ENCODE results near the gene CYP4A11.
"Not testable (repeated sequence)": the region's sequence is repeated elsewhere in the genome, so short reads cannot be mapped to it uniquely, and the experiment has no call there.

CYP4A11 gene, protein sequence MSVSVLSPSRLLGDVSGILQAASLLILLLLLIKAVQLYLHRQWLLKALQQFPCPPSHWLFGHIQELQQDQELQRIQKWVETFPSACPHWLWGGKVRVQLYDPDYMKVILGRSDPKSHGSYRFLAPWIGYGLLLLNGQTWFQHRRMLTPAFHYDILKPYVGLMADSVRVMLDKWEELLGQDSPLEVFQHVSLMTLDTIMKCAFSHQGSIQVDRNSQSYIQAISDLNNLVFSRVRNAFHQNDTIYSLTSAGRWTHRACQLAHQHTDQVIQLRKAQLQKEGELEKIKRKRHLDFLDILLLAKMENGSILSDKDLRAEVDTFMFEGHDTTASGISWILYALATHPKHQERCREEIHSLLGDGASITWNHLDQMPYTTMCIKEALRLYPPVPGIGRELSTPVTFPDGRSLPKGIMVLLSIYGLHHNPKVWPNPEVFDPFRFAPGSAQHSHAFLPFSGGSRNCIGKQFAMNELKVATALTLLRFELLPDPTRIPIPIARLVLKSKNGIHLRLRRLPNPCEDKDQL

DNA sequence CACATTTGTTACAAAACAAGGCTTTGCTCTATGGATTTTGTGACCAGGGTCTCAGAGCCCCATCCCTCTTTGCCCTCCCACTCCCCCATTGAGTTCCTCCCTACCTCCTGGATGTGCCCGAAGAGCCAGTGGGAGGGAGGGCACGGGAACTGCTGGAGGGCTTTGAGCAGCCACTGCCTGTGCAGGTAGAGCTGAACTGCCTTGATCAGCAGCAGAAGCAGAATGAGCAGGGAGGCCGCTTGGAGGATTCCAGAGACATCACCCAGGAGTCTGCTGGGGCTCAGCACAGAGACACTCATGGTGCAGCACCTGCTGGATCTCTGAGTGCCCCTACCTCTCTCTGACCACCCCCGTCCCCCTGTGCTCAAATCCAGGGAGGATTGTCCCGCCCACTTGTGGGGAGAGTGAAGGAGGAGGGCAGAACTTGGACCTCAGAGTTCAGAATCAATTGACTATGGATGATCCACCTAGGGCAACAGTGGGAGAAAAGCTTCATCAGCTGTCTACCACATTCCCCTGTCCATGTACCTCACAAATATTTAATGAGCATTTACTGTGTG, at the start of gene CYP4A11:
Gene CYP4A11 (minus strand): TSS at position 342 of the 560 bp plus-strand sequence. CDS start 43 bp downstream, at position 299.
- TF ChIP-seq, protein P1, sequence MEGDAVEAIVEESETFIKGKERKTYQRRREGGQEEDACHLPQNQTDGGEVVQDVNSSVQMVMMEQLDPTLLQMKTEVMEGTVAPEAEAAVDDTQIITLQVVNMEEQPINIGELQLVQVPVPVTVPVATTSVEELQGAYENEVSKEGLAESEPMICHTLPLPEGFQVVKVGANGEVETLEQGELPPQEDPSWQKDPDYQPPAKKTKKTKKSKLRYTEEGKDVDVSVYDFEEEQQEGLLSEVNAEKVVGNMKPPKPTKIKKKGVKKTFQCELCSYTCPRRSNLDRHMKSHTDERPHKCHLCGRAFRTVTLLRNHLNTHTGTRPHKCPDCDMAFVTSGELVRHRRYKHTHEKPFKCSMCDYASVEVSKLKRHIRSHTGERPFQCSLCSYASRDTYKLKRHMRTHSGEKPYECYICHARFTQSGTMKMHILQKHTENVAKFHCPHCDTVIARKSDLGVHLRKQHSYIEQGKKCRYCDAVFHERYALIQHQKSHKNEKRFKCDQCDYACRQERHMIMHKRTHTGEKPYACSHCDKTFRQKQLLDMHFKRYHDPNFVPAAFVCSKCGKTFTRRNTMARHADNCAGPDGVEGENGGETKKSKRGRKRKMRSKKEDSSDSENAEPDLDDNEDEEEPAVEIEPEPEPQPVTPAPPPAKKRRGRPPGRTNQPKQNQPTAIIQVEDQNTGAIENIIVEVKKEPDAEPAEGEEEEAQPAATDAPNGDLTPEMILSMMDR (IDR thresholded peaks at IDR 0.05; ENCODE audit: low read depth, low read length) = no peak
- DNase-seq (ENCODE audit: extremely low read depth, low read depth) = no peak

DNA sequence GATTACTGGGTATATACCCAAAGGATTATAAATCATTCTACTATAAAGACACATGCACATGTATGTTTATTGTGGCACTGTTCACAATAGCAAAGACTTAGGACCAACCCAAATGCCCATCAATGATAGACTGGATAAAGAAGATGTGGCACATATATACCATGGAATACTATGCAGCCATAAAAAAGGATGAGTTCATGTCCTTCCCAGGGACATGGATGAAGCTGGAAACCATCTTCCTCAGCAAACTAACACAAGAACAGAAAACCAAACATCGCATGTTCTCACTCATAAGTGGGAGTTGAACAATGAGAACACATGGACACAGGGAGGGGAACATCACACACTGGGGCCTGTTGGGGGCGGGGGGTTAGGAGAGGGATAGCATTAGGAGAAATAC, 49.3 kb upstream of the CYP4A11 start:
- not testable (repeated sequence) for DNase-seq (ENCODE audit: extremely low read depth, low read depth)

DNA sequence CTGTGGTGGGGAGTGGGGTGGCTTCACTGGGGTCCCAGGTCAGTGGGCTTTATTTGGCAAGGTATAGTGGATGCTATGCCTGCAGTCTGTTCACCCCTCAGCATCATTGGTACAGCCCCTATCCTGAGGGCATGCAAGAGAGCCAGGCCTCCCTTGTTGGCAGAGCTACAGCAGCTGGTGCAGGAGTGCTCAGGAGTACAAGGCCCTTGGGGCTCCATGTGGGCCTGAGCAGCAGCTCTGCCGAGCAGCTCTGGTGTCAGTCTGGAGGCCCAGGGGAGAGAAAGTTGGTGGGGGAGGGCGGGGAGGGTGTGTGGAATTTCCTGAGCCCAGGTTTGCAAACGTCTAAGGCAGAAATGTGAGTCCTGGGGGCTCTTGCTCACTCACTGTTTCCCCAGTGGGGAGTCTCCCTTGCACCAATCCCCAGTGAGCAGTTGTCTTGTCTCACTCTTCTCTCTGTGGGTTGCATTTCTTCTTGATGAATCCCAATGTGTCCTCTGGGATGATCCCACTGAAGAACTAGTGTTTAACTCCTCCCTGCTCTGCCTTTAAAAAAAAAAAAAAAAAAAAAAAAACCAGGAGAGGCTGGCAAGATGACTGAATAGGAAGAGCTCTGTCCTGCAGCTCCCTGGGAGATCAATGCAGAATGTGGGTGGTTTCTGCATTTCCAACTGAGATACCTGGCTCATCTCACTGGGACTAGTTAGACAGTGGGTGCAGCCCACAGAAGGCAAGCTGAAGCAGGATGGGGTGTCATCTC, 42.7 kb upstream of the CYP4A11 start:
- DNase-seq (ENCODE audit: extremely low read depth, low read depth) = no peak
- TF ChIP-seq, protein P1 (IDR thresholded peaks at IDR 0.05; ENCODE audit: low read depth, low read length) = no peak

DNA sequence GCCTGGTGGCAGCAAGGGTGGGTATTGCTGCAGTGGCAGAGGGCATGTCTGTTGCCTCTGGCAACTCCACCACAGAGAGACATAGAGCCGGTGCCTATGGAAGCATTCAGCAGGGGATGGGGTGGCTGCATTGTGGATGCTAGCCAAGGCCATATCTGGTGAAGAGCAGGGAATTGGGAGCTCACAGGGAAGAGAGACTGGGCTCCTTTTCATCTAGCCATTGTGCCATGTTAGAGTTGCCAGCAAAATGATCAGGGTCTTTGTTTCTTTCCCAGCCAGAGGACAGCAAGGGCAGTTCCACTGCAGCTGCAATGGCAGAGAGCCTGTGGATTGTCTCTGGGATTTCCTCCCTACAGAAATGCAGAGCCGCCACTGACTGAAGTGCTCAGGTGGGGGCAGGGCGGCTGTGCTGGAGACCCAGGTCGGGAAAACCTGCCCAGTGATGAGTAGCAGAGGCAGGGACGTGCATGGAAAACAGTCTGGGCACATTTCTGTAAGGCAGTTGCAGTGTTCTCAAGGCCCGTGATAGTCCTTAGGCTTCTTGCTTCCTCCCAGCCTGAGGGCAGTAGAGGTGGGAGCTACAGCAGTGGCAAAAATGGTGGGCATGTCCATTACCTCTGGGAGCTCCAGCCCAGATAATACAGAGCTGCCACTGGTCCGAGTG, 42.0 kb upstream of the CYP4A11 start:
- no peak for DNase-seq (ENCODE audit: extremely low read depth, low read depth)
- TF ChIP-seq, protein P1 (IDR thresholded peaks at IDR 0.05; ENCODE audit: low read depth, low read length) = no peak

DNA sequence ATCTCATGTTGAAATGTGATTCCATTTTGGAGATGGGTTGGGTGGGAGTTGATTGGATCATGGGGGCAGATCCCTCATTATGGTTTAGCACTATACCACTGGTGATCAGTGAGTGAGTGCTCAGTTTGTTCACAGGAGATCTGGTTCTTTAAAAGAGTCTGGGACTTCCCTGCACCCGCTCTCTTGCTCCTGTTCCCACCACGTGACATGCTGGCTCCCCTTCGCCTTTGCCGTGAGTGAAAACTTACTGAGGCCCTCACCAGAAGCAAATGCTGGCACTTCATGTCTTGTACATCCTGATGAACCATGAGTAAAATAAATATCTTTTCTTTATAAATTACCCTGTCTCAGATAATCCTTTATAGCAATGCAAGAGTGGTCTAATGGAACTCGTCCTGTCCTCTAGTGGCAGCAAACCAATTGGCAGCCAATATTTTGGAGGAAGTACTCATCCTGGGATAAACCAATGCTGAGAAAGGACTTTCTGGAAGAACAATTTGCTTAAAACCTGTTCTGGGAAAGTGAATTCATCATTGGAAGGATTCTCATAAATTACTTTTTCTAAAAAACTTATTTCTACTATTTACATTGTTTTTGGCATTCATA, 27.8 kb upstream of the CYP4A11 start:
- no peak for DNase-seq (ENCODE audit: extremely low read depth, low read depth)
- TF ChIP-seq, protein P1 (IDR thresholded peaks at IDR 0.05; ENCODE audit: low read depth, low read length) = no peak

DNA sequence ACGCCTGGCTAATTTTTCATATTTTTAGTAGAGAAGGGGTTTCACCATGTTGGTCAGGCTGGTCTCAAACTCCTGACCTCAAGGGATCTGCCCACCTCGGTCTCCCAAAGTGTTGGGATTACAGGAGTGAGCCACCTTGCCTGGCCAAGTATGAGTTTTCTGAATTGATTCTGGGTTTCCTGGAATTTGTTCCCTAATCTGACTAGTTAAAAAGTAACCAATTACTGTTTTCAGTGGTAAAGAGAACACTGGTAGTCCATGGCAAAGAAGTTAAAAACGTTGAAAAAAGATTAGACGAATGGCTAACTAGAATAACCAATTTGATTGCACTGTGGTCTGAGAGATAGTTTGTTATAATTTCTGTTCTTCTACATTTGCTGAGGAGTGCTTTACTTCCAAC, 21.0 kb upstream of the CYP4A11 start:
- not testable (repeated sequence) for DNase-seq (ENCODE audit: extremely low read depth, low read depth)

DNA sequence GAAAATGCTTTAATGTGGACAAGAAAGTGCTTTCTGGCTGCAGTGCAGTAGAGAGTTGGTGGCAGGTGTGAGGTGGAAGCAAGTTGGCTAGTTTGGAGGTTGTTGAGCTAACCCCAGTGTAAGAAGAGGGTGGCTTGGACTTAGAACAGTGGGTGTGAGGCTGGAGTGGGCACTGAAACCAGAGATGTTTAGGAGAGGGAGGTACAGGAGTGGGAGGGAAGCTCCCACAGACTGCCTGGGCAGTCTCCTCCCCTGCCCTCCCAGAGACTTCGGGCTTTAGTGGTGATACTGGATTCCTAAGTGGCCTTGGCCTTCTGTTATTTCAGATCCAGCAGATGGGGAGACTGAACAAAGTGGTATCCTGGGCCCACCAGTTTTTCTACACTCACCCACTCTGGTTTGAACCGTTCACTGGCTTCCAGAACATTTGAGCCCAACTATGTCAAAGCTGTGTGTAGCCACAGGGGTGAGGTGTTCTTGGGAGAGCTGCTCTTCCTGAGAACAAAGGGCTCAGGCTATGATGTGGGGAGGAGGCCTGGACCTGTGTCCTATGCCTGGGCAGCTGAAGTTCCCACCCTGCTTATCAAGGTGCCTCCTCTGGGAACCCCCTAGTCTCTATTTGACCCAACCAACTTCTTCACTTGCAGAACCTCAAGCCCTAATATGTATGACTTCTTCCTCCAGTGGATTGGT, 19.9 kb upstream of the CYP4A11 start:
- TF ChIP-seq, protein P1 (IDR thresholded peaks at IDR 0.05; ENCODE audit: low read depth, low read length) = no peak

More for the DNA sequence above, 19.9 kb upstream of the CYP4A11 start:
- DNase-seq (ENCODE audit: extremely low read depth, low read depth) = no peak

All from AG09319 (cell line).